Thyroid gland (tissue), 4 donors: ENCODE measurements around the gene HOXA2.

Source experiments
- POLR2A ChIP-seq, 2 donors: fragments of 450-650 bp; IDR thresholded peaks; one replicate each; pipeline ENCODE4 v1.6.1; 2017; ENCODE audit warnings: antibody characterized with exemption in 2 of 2, mild to moderate bottlenecking in 2 of 2, moderate library complexity in 1 of 2
- TF ChIP-seq, protein P1 (sequence below), 6 experiments: fragments of 200-600 bp in 3 of 6; fragments of 450-650 bp in 3 of 6; sonication (generic) in 3 of 6; IDR thresholded peaks; one replicate each; pipeline ENCODE4 v1.5.1; 2016 to 2019; ENCODE audit warnings: antibody characterized with exemption in 6 of 6, mild to moderate bottlenecking in 2 of 6, inconsistent platforms in 1 of 6, moderate library complexity in 1 of 6

DNA sequence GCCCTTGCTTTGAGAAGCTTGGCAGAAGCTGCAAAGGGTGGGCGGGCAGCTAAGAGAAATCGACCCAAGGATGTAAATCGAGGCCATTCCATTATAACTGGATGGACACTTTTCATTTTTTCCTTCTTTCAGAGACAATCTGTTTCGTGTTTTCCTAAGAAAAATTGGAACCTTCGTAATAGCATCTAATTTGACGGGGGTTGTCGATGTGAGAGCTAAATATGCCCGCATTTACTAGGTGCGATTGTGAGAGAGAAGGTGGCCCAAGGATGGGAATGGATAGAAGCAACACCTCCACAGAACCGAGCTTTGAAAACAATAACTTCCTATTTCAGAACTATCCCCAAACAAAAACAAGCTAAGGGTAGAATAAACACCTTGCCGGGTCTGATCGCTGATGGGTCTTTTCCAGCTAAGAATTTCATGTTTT lies 28.9 kb upstream of the HOXA2 start:
- TF ChIP-seq, protein P1, sequence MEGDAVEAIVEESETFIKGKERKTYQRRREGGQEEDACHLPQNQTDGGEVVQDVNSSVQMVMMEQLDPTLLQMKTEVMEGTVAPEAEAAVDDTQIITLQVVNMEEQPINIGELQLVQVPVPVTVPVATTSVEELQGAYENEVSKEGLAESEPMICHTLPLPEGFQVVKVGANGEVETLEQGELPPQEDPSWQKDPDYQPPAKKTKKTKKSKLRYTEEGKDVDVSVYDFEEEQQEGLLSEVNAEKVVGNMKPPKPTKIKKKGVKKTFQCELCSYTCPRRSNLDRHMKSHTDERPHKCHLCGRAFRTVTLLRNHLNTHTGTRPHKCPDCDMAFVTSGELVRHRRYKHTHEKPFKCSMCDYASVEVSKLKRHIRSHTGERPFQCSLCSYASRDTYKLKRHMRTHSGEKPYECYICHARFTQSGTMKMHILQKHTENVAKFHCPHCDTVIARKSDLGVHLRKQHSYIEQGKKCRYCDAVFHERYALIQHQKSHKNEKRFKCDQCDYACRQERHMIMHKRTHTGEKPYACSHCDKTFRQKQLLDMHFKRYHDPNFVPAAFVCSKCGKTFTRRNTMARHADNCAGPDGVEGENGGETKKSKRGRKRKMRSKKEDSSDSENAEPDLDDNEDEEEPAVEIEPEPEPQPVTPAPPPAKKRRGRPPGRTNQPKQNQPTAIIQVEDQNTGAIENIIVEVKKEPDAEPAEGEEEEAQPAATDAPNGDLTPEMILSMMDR (IDR thresholded peaks at IDR 0.05) = no peak
- no peak for TF ChIP-seq POLR2A (IDR thresholded peaks at IDR 0.05)
